Fibroblast of skin of left biceps (primary cell): Measurements from ENCODE around the gene ARF1.

ENCODE experiments used
- DNase-seq, 2 experiments: peaks; one replicate each; pipeline ENCODE4 v3.0.0-alpha.2; 2013; ENCODE audit warnings: low read depth in 2 of 2

ARF1 gene

DNA sequence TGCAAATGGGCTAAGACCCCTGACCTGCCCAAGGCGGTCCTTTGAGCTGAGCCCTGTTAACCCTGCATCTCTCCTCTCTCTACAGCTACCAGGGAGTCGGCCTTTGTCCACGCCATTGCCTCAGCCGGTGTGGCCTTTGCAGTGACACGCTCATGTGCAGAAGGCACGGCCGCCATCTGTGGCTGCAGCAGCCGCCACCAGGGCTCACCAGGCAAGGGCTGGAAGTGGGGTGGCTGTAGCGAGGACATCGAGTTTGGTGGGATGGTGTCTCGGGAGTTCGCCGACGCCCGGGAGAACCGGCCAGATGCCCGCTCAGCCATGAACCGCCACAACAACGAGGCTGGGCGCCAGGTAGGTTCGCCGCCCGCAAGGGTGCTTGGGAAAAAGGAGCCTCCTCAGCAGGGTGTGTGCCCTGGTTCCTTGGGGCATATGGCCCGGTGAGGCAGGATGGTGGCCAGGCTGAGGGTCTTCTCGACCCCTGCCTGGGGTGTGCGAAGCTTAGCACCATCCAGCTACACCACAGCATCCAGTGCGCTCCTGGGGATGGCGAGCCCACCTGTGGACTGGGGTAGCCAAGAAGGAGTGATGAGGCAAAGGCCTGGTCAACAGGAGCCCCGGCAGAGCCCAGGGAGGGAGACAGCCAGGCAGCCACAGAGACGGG lies 31.8 kb upstream of the ARF1 start:
- no peak for DNase-seq

GRCh38 chr1:228058172-228058948 lies 24.1 kb upstream of the ARF1 start:
- no peak for DNase-seq

DNA sequence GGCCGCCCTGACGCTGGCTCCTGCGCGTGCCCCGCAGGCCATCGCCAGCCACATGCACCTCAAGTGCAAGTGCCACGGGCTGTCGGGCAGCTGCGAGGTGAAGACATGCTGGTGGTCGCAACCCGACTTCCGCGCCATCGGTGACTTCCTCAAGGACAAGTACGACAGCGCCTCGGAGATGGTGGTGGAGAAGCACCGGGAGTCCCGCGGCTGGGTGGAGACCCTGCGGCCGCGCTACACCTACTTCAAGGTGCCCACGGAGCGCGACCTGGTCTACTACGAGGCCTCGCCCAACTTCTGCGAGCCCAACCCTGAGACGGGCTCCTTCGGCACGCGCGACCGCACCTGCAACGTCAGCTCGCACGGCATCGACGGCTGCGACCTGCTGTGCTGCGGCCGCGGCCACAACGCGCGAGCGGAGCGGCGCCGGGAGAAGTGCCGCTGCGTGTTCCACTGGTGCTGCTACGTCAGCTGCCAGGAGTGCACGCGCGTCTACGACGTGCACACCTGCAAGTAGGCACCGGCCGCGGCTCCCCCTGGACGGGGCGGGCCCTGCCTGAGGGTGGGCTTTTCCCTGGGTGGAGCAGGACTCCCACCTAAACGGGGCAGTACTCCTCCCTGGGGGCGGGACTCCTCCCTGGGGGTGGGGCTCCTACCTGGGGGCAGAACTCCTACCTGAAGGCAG lies 23.4 kb upstream of the ARF1 start:
- no peak for DNase-seq

DNA sequence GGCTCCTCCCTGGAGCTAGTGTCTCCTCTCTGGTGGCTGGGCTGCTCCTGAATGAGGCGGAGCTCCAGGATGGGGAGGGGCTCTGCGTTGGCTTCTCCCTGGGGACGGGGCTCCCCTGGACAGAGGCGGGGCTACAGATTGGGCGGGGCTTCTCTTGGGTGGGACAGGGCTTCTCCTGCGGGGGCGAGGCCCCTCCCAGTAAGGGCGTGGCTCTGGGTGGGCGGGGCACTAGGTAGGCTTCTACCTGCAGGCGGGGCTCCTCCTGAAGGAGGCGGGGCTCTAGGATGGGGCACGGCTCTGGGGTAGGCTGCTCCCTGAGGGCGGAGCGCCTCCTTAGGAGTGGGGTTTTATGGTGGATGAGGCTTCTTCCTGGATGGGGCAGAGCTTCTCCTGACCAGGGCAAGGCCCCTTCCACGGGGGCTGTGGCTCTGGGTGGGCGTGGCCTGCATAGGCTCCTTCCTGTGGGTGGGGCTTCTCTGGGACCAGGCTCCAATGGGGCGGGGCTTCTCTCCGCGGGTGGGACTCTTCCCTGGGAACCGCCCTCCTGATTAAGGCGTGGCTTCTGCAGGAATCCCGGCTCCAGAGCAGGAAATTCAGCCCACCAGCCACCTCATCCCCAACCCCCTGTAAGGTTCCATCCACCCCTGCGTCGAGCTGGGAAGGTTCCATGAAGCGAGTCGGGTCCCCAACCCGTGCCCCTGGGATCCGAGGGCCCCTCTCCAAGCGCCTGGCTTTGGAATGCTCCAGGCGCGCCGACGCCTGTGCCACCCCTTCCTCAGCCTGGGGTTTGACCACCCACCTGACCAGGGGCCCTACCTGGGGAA lies 22.7 kb upstream of the ARF1 start:
- DNase-seq, result no peak

GRCh38 chr1:228060458-228061190 lies 21.9 kb upstream of the ARF1 start:
- no peak for DNase-seq

GRCh38 chr1:228061411-228062084 lies 21.0 kb upstream of the ARF1 start:
- DNase-seq, result no peak

GRCh38 chr1:228062085-228062791 lies 20.3 kb upstream of the ARF1 start:
- DNase-seq, result no peak

GRCh38 chr1:228062812-228063211 lies 19.7 kb upstream of the ARF1 start:
- no peak for DNase-seq

GRCh38 chr1:228063251-228064191 lies 19.0 kb upstream of the ARF1 start:
- DNase-seq, result no peak

GRCh38 chr1:228064296-228064695 lies 18.2 kb upstream of the ARF1 start:
- DNase-seq, result no peak

DNA sequence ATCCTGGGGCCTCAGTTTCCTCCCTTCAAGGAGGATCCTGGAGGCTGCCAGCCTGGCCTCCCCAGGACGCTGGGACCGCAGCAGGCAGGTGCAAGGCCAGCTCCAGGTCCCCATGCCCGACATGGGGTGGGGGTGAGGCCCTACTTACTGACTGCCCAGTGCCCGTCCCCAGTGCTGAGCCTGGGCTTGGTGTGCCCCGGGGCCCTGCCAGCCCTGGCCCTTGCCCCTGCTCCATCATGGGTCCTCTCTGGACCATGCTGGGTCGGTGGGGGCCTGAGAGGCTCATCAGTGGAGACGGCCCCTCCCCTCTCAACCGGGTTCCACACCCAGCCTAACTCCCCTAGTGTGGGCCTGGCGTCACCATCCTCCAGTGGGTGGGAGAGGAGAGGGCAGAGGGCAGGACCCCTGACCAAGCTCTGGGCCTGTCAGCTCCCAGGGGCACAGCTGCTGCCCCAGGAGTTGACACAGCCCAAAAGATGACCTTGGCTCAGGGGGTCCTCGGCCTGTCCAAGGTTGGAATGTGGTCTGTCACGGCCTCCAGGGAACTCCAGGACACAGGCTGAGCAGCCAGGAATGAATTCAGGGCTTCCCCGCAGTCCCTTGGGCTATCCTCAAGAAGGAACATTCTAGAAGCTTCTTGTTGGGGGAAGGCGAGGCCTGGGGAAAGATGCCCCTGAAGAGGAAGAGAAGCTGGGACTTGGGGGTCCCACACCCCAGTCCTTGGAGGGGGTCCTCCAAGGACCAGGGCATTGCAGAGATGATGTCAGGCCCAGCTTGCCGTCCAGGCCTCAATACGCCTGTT lies 17.6 kb upstream of the ARF1 start:
- DNase-seq, result no peak

DNA sequence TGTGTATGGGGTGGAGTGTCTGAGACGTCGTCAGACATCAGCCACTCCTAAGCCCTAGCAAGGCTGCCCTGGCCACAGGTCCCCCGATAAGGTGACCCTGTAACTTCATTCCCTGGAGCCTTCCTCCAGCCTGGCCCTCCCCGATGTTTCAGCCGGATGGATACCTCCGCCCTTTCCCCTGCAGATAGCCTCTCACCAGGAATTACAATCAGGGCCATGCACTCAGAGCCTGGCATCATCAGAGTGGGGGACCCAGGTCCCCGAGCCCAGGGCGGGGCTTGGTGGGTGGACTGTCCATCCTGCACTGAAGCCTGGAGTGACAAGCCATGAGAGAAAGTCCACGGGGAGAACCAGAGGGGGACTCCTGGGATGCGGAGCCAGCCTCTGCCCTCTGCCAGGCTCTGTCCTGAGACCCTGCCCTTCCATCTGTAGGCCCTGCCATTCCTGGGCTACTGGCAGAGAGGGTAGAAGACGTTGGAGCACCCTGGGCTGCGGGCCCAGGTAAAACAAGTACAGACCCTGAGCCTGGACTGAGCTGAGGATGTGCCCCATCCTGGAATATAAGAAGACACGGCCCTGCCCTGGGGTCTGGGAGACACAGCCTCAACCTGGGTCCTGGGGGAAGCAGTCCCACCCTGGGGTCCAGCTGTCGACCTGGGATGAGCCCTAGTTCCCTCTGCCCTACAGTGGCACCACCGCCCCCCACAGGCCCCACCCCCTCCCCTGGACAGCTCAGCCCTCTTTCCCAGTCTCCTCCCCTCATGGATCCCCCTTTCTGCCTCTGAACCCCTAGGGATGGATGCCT lies 16.8 kb upstream of the ARF1 start:
- no peak for DNase-seq

- DNase-seq, result no peak
These were observed 16.1 kb upstream of the ARF1 start for GRCh38 chr1:228066416-228066815.

DNA sequence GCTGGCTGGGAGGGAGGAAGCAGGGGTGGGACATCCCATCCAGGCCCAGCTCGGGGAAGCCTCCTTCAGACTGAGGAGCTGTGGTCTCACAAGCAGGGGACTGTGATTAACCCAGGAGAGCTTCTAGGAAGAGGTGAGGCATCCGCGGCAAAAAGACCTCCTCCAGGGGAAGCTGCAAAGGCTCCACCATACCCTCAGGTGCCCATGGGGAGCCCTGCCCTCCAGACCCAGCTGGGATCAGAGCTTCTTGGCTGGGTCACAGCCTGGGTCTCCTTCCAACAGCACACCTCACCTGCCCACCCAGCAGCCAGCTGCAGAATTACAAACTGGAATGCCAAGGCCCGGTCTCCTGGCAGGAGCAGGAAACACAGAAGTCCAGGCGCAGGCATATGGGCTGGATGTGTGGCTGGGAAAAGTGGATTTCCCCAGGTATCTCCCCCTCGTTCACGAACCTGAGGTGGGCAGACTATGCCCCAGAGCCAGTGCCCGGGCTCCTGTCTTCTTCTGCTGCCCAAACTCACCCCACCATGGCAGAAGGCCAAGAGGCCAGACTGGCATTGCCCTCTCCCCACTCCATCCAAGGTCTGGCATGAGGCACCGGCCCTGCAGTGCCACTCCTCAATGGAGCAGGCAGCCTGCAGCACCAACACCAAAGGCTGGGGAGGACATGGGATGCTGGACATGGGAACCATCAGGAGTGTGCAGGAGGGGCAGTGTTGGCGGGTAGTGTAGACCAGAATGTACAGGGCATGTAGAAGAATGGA lies 15.4 kb upstream of the ARF1 start:
- no peak for DNase-seq

GRCh38 chr1:228068359-228068758 lies 14.1 kb upstream of the ARF1 start:
- no peak for DNase-seq

- DNase-seq, result no peak
These were observed 12.3 kb upstream of the ARF1 start for GRCh38 chr1:228070173-228070572.

DNA sequence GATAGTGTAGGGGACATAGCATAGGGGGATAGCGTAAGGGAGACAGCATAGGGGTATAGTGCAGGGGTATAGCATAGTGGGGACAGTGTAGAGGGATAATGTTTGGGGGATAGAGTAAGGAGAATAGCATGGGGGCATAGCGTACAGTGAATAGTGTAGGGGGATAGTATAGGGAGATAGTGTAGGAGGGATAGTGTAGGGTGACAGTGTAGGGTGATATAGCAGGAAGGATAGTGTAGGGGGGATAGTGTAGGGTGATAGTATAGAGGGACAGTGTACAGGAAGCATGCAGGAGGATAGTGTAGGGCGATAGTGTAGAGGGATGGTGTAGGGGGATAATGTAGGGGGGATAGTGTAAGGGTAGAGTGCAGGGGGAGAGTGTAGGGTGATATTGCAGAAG lies 11.7 kb upstream of the ARF1 start:
- no peak for DNase-seq
